OCI-M1 (cell line): ENCODE data around the gene ZNF750.

Experiments
- DNase-seq: peaks from one replicate; lab custom pipeline; 2025; lab: John Stamatoyannopoulos, UW

Gene ZNF750

GRCh38 chr17:82872591-82873520 lies 33.0 kb upstream of the ZNF750 start:
- no peak for DNase-seq

- DNase-seq: no peak
Observed at GRCh38 chr17:82871776-82872561, 32.1 kb upstream of the ZNF750 start.

- no peak for DNase-seq
Observed at GRCh38 chr17:82871056-82871775, 31.4 kb upstream of the ZNF750 start.

- no peak for DNase-seq
Observed at GRCh38 chr17:82870541-82870940, 30.7 kb upstream of the ZNF750 start.

GRCh38 chr17:82870091-82870491 lies 30.3 kb upstream of the ZNF750 start:
- DNase-seq: no peak

GRCh38 chr17:82869536-82869935 lies 29.7 kb upstream of the ZNF750 start:
- no peak for DNase-seq

GRCh38 chr17:82868715-82869131 lies 28.9 kb upstream of the ZNF750 start:
- DNase-seq: no peak

GRCh38 chr17:82867763-82868325 lies 28.0 kb upstream of the ZNF750 start:
- DNase-seq: no peak

GRCh38 chr17:82866590-82867191 lies 26.9 kb upstream of the ZNF750 start:
- DNase-seq: no peak

- no peak for DNase-seq
Observed at GRCh38 chr17:82865774-82866395, 26.1 kb upstream of the ZNF750 start.

GRCh38 chr17:82865274-82865673 lies 25.5 kb upstream of the ZNF750 start:
- DNase-seq: no peak

- no peak for DNase-seq
Observed at GRCh38 chr17:82864713-82865248, 25.0 kb upstream of the ZNF750 start.

- DNase-seq: peak; percentile 51
Observed at GRCh38 chr17:82863941-82864712, 24.3 kb upstream of the ZNF750 start.

GRCh38 chr17:82863383-82863940 lies 23.6 kb upstream of the ZNF750 start:
- DNase-seq: no peak

GRCh38 chr17:82862737-82863382 lies 23.0 kb upstream of the ZNF750 start:
- DNase-seq: no peak

- no peak for DNase-seq
Observed at GRCh38 chr17:82862191-82862590, 22.4 kb upstream of the ZNF750 start.

GRCh38 chr17:82861393-82861775 lies 21.6 kb upstream of the ZNF750 start:
- no peak for DNase-seq

- DNase-seq: no peak
Observed at GRCh38 chr17:82860606-82861392, 21.0 kb upstream of the ZNF750 start.
